Dermis blood vessel endothelial cell (primary cell): ENCODE measurements around the gene TUB. TPM values are rescaled to one million over a fixed set of nuclear protein-coding genes. Genes with fewer than 3 reads are reported as not detected.

Experiments used
- DNase-seq: peaks from one replicate; pipeline ENCODE4 v3.0.0; 2010
- total RNA-seq: library from RNA; depleted of rRNA; stranded (reverse); fragments of >200 nt; gene quantifications from 2 replicates; pipeline ENCODE4 v1.2.3, GENCODE V29; 2014

TUB gene
- total RNA-seq, 1 donor from 2014 or later, result 1.4 TPM

GRCh38 chr11:8068605-8069221 lies 12.3 kb upstream of the TUB start:
- DNase-seq, result peak; percentile 66

DNA sequence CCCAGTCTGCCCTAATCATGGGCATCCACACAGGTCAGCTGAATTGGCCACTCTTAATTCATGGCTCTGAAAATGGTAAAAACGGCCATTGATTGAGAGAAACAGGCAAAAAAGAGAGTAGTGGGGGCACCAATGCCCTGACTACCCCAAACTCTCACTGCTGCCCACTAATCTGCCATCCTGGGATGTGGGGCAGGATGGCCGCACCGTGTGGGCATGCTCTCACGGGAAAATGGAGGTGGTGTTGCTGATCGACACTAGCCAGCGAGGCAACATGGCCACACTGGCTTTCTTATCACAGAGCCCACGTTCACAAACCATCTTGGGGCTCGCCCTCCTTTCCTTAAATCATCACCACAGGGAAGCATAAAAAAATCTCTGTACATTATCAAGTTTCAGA lies 11.2 kb upstream of the TUB start:
- no peak for DNase-seq

DNA sequence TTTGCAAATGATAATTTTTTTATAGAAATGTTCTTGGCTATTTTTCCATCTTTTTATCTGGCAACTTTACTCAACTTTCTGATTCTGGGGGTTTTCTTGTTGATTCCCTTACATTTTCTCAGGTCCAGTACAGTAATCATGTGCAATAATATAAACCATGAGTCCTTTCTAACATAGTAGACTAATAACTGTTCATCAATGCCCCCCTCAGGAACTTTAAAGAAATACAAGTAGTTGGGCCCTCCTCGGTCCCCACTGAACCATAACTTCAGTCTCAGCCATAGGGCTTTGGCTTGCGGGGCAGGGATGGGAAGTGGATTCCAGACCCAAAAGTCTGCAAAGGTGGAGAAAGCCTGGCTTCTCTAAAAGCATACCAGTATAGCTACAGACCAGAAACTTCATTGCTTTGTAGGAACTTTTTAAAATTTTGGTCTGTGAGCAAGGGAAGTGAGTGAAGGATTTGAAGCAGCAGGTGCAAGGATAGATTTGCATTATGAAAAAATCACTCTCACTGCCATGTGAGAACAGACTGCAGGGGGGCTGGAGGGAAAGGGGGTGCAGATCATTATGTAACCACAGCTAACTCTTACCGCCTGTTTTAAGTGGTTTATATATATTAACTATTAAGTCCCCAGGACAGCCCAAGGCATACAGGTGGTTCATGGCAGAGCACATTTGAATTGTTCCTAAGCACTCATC lies 10.4 kb upstream of the TUB start:
- DNase-seq, result peak; percentile 57

- no peak for DNase-seq
Observed at GRCh38 chr11:8071616-8072581, 9.1 kb upstream of the TUB start.

GRCh38 chr11:8075119-8075726 lies 5.8 kb upstream of the TUB start:
- no peak for DNase-seq

- no peak for DNase-seq
Observed at GRCh38 chr11:8079111-8079675, 1.8 kb upstream of the TUB start.

GRCh38 chr11:8080069-8080670 lies 841 bp upstream of the TUB start:
- no peak for DNase-seq

DNA sequence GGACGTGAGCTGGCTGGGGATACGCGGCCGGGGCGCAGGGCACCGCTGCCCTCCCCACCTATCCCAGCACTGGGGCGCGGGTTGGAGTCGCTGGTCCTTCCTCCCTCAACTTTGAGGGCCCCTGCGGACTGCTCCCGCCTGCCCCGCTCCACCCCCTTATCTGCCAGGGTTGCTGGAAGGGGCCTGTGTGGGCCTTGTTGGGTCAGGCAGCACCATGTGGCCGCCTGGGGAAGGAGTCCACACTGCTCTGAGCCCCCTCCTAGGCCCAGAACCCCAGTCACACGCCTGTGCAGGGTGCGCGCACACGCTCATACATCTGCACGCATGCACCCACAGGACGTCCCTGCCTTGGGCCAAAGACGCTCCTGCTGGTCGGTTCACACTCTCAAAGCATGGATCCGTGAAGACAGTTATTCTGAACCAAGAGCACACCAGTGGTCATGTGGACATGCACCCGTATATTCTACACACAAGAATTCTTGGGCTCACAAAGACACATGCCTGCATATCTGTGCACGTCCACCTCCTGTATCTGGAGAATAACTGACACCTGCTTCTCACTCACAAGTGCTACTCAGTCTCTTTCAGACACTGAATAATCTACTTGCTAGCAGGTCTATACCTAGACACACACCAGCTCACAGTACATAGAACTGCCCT lies 710 bp downstream of the TUB start:
- no peak for DNase-seq

GRCh38 chr11:8082391-8083087 lies 1.5 kb downstream of the TUB start:
- no peak for DNase-seq

- no peak for DNase-seq
Observed at GRCh38 chr11:8083088-8083395, 2.0 kb downstream of the TUB start.

GRCh38 chr11:8083871-8084281 lies 2.9 kb downstream of the TUB start:
- no peak for DNase-seq

DNA sequence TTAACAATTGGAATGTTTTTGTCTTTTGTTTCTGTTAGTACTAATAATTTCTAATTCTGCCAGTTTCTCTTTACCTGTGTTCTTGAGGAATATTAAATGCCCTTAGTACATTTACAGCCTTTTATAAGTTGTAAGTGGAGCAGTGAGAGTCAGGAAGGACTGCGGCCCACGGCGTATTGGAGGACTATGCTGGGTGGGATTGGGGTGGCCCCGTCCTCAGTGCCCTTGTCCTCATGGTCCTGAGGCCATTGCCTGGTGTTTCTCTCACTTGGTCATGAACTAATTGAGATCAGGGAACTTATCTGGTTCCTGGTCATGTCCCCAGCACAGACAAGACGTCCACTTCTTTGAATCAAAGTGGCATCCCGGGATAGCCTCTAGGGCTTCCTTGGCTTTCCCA lies 3.3 kb downstream of the TUB start:
- DNase-seq, result no peak

- no peak for DNase-seq
Observed at GRCh38 chr11:8085011-8085645, 4.1 kb downstream of the TUB start.

- no peak for DNase-seq
Observed at GRCh38 chr11:8086001-8086479, 5.0 kb downstream of the TUB start.

GRCh38 chr11:8086571-8086970 lies 5.6 kb downstream of the TUB start:
- DNase-seq, result no peak

GRCh38 chr11:8087185-8087584 lies 6.2 kb downstream of the TUB start:
- peak; percentile 23 for DNase-seq

DNA sequence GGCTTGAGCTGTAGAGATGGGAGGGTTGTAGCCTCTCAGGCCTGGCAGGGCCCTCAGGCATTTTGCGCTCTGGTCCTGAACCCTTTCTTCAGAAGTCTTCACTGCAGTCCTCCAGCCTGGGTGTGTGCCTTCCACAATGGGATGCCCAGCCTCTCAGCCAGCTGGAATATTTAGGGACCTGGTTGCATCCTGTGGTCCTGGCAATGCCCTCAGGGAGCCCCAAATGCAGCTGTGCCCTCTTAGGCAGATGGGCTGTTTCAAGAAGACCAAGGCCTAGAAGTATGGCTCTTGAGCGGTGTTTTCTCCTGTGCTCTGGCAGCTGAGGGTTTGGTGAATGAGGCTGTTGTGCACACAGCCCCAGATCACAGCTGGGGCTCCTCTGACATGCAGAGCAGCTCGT lies 6.7 kb downstream of the TUB start:
- DNase-seq, result no peak

- no peak for DNase-seq
Observed at GRCh38 chr11:8089791-8090510, 8.9 kb downstream of the TUB start.

DNA sequence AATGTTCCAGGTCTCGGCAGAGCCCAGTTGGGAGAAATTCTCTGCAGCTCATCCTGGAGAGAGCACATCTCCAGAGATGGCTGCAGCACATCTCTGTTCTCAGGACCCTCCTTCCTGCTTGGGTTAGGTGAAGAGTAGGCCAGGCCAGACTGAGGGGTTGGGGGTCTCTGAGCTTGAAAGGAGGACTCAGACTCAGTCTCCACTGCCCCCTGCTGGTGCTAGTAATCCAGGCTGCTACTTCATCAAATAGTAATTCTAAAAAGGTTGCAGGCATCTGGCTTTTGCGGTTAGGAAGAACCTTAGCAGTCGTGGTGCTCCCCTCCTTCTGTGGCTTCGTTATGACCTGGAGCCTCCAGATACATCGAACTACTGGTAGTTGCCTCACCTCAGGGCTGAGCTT lies 9.7 kb downstream of the TUB start:
- DNase-seq, result peak; percentile 62

DNA sequence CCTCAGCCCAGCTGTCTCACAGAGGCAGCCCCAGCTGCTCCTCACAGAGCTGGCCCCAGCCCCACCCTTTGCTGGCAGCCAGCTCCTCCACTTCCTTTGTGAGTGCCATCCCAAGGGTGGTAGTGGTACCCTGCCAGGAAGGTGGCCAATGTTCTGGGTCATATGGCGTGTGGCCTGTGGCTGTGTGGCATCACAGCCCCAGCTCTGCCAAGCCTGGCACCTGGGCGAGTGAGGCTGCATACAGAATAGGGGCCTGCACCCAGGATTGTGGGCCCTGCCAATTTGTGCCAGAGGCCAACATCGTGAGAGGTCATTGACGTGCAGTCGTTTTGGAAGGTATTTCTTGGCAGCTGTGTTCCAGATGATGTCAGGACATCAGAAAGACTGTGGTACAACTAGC lies 10.7 kb downstream of the TUB start:
- DNase-seq, result no peak
